Skeletal muscle satellite cell (primary cell): ENCODE data around the gene MYDGF.
A peak's percentile ranks its signal among the peaks of the same experiment; 100 is the strongest.

Experiments used
- H3K27me3 ChIP-seq: 2 replicates; pipeline ENCODE4 v1.7.0; 2013; ENCODE audit warnings: low read length; ENCODE audit not compliant: control insufficient read depth, insufficient read depth
- H3K36me3 ChIP-seq: 2 replicates; pipeline ENCODE4 v1.7.0; 2013; ENCODE audit warnings: mild to moderate bottlenecking, control low read depth, low read length; ENCODE audit not compliant: insufficient read depth
- H3K4me1 ChIP-seq: 2 replicates; pipeline ENCODE4 v1.7.0; 2013; ENCODE audit warnings: low read length; ENCODE audit not compliant: control insufficient read depth, insufficient read depth
- H3K4me2 ChIP-seq: 2 replicates; pipeline ENCODE4 v1.7.0; 2013; ENCODE audit warnings: mild to moderate bottlenecking, low read length
- H3K4me3 ChIP-seq: 2 replicates; pipeline ENCODE4 v1.7.0; 2013; ENCODE audit warnings: low read length
- H3K9ac ChIP-seq: 2 replicates; pipeline ENCODE4 v1.7.0; 2013; ENCODE audit warnings: mild to moderate bottlenecking, low read depth, low read length, moderate library complexity
- H3K9me3 ChIP-seq: replicated peaks from 2 replicates; pipeline ENCODE4 v1.7.0; 2013; ENCODE audit warnings: mild to moderate bottlenecking, control low read depth, low read length

The MYDGF gene

GRCh38 chr19:4636761-4637160 is 33.4 kb downstream of the MYDGF start:
- Histone ChIP-seq H3K9me3 (no peaks in the 10 kb centered on the region), H3K4me2 (peak overlapping the region; percentile 96), H3K4me3 (peak overlapping the region; percentile 74), H3K9ac (peak overlapping the region; percentile 78), H3K27me3 (no peaks in the 10 kb centered on the region), H3K36me3 (no peaks in the 10 kb centered on the region), H3K4me1 (peaks cover 51% of the 10 kb centered on the region)

GRCh38 chr19:4636151-4636717 is 33.9 kb downstream of the MYDGF start:
- no peaks in the 10 kb centered on the region for H3K36me3 ChIP-seq
- H3K27me3 ChIP-seq, result no peaks in the 10 kb centered on the region
- peaks cover 51% of the 10 kb centered on the region for H3K4me1 ChIP-seq
- no peaks in the 10 kb centered on the region for H3K9me3 ChIP-seq
- peak overlapping the region; percentile 96 for H3K4me2 ChIP-seq
- H3K9ac ChIP-seq, result peak overlapping the region; percentile 78
- peak overlapping the region; percentile 74 for H3K4me3 ChIP-seq

DNA sequence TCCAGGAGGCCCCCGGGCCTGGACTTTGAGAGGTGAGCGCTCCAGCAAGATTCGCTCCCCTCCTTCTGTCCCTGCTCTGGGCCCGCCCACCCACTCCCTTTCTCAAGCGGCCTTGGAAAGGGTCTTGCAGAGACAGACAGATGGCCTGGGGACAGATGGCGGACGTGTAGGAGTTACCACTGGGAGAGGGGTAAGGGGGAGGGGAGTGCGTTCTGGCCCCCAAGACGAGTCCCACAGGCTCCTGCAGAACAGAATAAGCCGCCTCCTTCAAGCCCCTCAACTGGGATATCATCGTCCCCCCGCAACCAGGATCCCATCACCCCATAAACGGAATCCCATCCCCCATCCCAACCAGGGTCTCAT is 34.4 kb downstream of the MYDGF start:
- Histone ChIP-seq H3K4me2 (peak overlapping the region; percentile 96), H3K9me3 (no peaks in the 10 kb centered on the region), H3K9ac (peak overlapping the region; percentile 78), H3K4me3 (peak overlapping the region; percentile 74), H3K4me1 (peaks cover 51% of the 10 kb centered on the region), H3K36me3 (no peaks in the 10 kb centered on the region), H3K27me3 (no peaks in the 10 kb centered on the region)

GRCh38 chr19:4633140-4633967 is 36.8 kb downstream of the MYDGF start:
- no peaks in the 10 kb centered on the region for H3K36me3 ChIP-seq
- H3K9me3 ChIP-seq, result no peaks in the 10 kb centered on the region
- H3K27me3 ChIP-seq, result no peaks in the 10 kb centered on the region
- no peak overlapping the region for H3K9ac ChIP-seq
- no peak overlapping the region for H3K4me3 ChIP-seq
- H3K4me1 ChIP-seq, result peaks cover 35% of the 10 kb centered on the region
- H3K4me2 ChIP-seq, result peak overlapping the region; percentile 33

GRCh38 chr19:4624733-4625362 is 45.3 kb downstream of the MYDGF start:
- Histone ChIP-seq H3K9ac (no peak overlapping the region), H3K4me1 (no peaks in the 10 kb centered on the region), H3K36me3 (no peaks in the 10 kb centered on the region), H3K9me3 (no peaks in the 10 kb centered on the region), H3K27me3 (peaks cover 14% of the 10 kb centered on the region), H3K4me2 (no peak overlapping the region), H3K4me3 (no peak overlapping the region)

DNA sequence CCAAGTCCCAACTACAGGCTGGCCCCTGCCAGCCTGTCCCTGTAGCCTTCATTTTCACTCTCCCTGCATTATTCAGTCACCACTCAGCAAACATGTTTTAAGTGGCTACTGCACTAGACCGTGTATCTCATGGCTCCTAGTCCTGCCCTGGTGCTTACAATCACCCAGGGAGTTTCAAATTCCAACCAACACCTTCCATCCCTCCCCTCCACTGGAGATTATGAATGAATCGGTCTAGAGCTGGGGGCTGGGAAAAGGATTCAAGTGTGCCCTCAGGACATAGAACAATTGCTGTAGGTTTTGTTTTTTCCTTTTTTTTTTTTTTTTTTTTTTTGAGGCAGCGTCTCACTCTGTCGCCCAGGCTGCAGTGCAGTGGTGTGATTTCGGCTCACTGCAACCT is 45.8 kb downstream of the MYDGF start:
- Histone ChIP-seq H3K9me3 (no peaks in the 10 kb centered on the region), H3K9ac (no peak overlapping the region)

DNA sequence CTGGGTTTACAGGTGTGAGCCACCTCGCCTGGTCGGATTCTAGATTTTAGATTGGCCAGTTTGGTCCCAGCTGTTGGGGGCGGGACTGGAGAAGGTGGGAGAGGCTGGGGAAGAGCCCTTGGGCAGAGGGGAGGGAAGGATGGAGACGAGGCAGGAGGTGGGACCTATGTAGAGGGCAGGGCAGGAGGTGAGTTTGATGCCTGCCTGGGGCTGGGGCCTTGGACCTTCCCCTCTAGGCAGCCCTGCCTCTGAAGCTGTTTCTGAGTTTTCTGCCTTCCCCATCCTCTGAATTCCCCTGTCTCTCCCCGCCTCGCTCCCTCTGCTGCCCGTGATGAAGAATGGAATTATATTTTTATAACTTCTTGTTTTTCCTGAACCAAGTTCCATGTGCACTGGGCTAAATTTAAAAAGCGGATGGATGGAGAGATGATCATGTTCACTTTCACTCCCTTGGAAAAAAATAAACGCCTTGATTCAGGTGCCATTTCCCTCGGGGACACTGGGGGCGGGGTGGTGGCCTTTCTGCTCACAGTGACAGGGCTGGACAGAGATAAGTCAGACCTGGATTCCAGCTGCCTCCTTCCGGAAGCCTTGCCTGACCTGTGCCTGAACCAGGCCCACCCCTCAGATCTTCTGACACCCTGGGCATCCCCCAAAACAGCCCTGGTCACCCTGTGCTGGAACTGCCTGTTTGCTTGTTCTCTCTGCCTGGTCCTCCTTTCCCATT is 47.3 kb downstream of the MYDGF start:
- H3K27me3 ChIP-seq, result peaks cover 21% of the 10 kb centered on the region
- H3K36me3 ChIP-seq, result no peaks in the 10 kb centered on the region
- no peak overlapping the region for H3K9ac ChIP-seq
- no peaks in the 10 kb centered on the region for H3K4me1 ChIP-seq
- no peaks in the 10 kb centered on the region for H3K9me3 ChIP-seq
- H3K4me3 ChIP-seq, result no peak overlapping the region
- H3K4me2 ChIP-seq, result no peak overlapping the region

More for the DNA sequence above, 45.8 kb downstream of the MYDGF start:
- no peaks in the 10 kb centered on the region for H3K36me3 ChIP-seq
- H3K4me1 ChIP-seq, result no peaks in the 10 kb centered on the region
- H3K4me2 ChIP-seq, result no peak overlapping the region
- H3K27me3 ChIP-seq, result peaks cover 15% of the 10 kb centered on the region
- no peak overlapping the region for H3K4me3 ChIP-seq

DNA sequence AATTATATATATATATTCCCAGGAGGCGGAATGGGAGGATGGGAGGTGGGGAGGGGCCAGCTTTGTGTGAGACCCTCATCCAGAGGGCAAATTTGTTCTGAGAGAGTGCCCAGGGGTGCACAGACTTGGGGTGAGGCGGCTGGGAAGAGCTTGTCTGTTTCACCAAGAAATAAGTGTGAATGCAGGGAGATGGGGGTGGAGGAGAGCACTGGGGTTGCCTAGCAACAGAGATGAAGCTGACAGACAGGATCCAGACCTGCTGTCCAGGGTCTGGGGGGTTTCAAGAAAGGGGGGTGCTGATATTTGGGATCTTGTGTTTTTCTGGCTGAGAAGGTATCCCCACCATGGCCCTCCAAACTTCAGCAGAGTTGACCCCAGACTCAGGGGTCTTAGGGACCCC is 49.5 kb downstream of the MYDGF start:
- H3K4me2 ChIP-seq, result no peak overlapping the region

GRCh38 chr19:4619668-4620294 is 50.4 kb downstream of the MYDGF start:
- Histone ChIP-seq H3K9me3 (no peaks in the 10 kb centered on the region), H3K27me3 (peaks cover 31% of the 10 kb centered on the region), H3K9ac (no peak overlapping the region), H3K36me3 (no peaks in the 10 kb centered on the region), H3K4me3 (no peak overlapping the region), H3K4me1 (no peaks in the 10 kb centered on the region), H3K4me2 (no peak overlapping the region)

More for the DNA sequence above, 49.5 kb downstream of the MYDGF start:
- Histone ChIP-seq H3K4me3 (no peak overlapping the region), H3K4me1 (no peaks in the 10 kb centered on the region), H3K36me3 (no peaks in the 10 kb centered on the region), H3K9ac (no peak overlapping the region), H3K27me3 (peaks cover 30% of the 10 kb centered on the region), H3K9me3 (no peaks in the 10 kb centered on the region)

DNA sequence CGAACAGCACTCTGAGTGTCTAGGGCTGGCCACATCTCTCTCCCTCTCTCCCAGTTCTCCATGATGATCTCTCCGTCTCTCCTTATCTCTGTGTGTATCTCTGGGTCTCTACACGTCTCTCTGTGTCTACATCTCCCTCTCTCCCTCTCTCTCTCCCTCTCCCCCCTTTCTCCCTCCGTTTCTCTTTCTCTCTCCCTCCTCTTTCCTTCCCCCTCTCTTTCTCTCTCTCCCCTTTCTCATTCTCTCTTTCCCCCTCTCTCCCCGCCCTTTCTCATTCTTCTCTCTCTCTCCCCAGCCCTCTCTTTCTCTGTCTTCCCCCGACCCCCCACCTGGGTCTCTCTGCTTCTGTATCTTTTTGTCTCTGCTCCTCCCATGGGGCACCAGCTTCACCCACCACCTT is 52.1 kb downstream of the MYDGF start:
- no peaks in the 10 kb centered on the region for H3K9me3 ChIP-seq
- H3K27me3 ChIP-seq, result peaks cover 29% of the 10 kb centered on the region
- H3K4me2 ChIP-seq, result no peak overlapping the region
- no peaks in the 10 kb centered on the region for H3K4me1 ChIP-seq
- H3K4me3 ChIP-seq, result no peak overlapping the region
- no peaks in the 10 kb centered on the region for H3K36me3 ChIP-seq
- H3K9ac ChIP-seq, result no peak overlapping the region

GRCh38 chr19:4613254-4613751 is 56.8 kb downstream of the MYDGF start:
- Histone ChIP-seq H3K27me3 (peaks cover 32% of the 10 kb centered on the region), H3K4me3 (no peak overlapping the region)

More at GRCh38 chr19:4613254-4613751, 56.8 kb downstream of the MYDGF start:
- Histone ChIP-seq H3K36me3 (no peaks in the 10 kb centered on the region), H3K4me1 (no peaks in the 10 kb centered on the region), H3K4me2 (no peak overlapping the region), H3K9ac (no peak overlapping the region), H3K9me3 (no peaks in the 10 kb centered on the region)
